ENCODE data around the gene HSPB1.
A peak's percentile ranks its signal among the peaks of the same experiment; 100 is the strongest.
"Not testable (repeated sequence)": the region's sequence is repeated elsewhere in the genome, so short reads cannot be mapped to it uniquely, and the experiment has no call there.

The HSPB1 gene

GRCh38 chr7:76310102-76310957 is 7.9 kb downstream of the HSPB1 start:
- peak; percentile 88 for DNase-seq

- not testable (repeated sequence) for DNase-seq
Observed at GRCh38 chr7:76311838-76312237, 9.4 kb downstream of the HSPB1 start.

- peak; percentile 94 for DNase-seq
Observed at GRCh38 chr7:76314042-76314721, 11.7 kb downstream of the HSPB1 start.

- DNase-seq, result not testable (repeated sequence)
Observed at GRCh38 chr7:76314740-76315139, 12.3 kb downstream of the HSPB1 start.

GRCh38 chr7:76315364-76315763 is 12.9 kb downstream of the HSPB1 start:
- no peak for DNase-seq

- DNase-seq, result no peak
Observed at GRCh38 chr7:76316984-76317781, 14.7 kb downstream of the HSPB1 start.

- DNase-seq, result peak; percentile 97
Observed at GRCh38 chr7:76317782-76318487, 15.5 kb downstream of the HSPB1 start.

GRCh38 chr7:76318488-76319353 is 16.2 kb downstream of the HSPB1 start:
- DNase-seq, result peak; percentile 26

- no peak for DNase-seq
Observed at GRCh38 chr7:76325092-76325491, 22.6 kb downstream of the HSPB1 start.

GRCh38 chr7:76325811-76326210 is 23.3 kb downstream of the HSPB1 start:
- DNase-seq, result no peak

GRCh38 chr7:76326646-76327233 is 24.3 kb downstream of the HSPB1 start:
- DNase-seq, result no peak

- DNase-seq, result no peak
Observed at GRCh38 chr7:76327610-76328009, 25.1 kb downstream of the HSPB1 start.

GRCh38 chr7:76328389-76328788 is 25.9 kb downstream of the HSPB1 start:
- no peak for DNase-seq

GRCh38 chr7:76329479-76329878 is 27.0 kb downstream of the HSPB1 start:
- DNase-seq, result no peak

GRCh38 chr7:76330261-76330660 is 27.8 kb downstream of the HSPB1 start:
- DNase-seq, result no peak

- no peak for DNase-seq
Observed at GRCh38 chr7:76330673-76331072, 28.2 kb downstream of the HSPB1 start.

- no peak for DNase-seq
Observed at GRCh38 chr7:76332078-76332477, 29.6 kb downstream of the HSPB1 start.

- DNase-seq, result no peak
Observed at GRCh38 chr7:76333511-76334101, 31.1 kb downstream of the HSPB1 start.

- DNase-seq, result no peak
Observed at GRCh38 chr7:76334320-76334967, 32.0 kb downstream of the HSPB1 start.

- not testable (repeated sequence) for DNase-seq
Observed at GRCh38 chr7:76335417-76335816, 32.9 kb downstream of the HSPB1 start.
